Caco-2 (cell line): ENCODE data around the gene ZMYND15. TPM values are rescaled to one million over a fixed set of nuclear protein-coding genes. Genes with fewer than 3 reads are reported as not detected.
A peak's percentile ranks its signal among the peaks of the same experiment; 100 is the strongest.

Experiments used
- BruUV-seq: library from RNA; stranded (reverse); fragments of 400-500 nt; replicated peaks from 2 replicates; lab custom pipeline; 2021; lab: Mats Ljungman, UMichigan
- CTCF ChIA-PET: fragments of 300-600 bp; sonication (Branson Sonifier 250); formaldehyde crosslinking; loops from one replicate; lab custom pipeline; 2022; ENCODE audit warnings: antibody characterized with exemption; lab: Charles Lee
- POLR2A ChIA-PET: fragments of 300-600 bp; sonication (Branson Sonifier 250); formaldehyde crosslinking; loops from one replicate; lab custom pipeline; 2022; ENCODE audit warnings: antibody characterized with exemption; lab: Charles Lee
- DNase-seq, 2 experiments: peaks; one replicate each; pipeline versions ENCODE4 v3.0.0 to v3.0.0-alpha.2; 2020 to 2022
- H3K27me3 ChIP-seq: replicated peaks from 2 replicates; pipeline ENCODE4 v1.6.0; 2011; ENCODE audit warnings: low read length; ENCODE audit not compliant: control insufficient read depth, insufficient read depth
- H3K36me3 ChIP-seq: 2 replicates; pipeline ENCODE4 v1.5.1; 2011; ENCODE audit warnings: low read length; ENCODE audit not compliant: control insufficient read depth, insufficient read depth
- H3K4me1 ChIP-seq: fragments of 250-450 bp; sonication (Bioruptor Pico); 2 replicates; pipeline ENCODE4 v1.5.1; 2020; ENCODE audit warnings: mild to moderate bottlenecking
- H3K4me3 ChIP-seq: 2 replicates; pipeline ENCODE4 v1.5.1; 2011; ENCODE audit warnings: low read depth, mild to moderate bottlenecking, control low read depth, low read length
- H3K9me3 ChIP-seq: fragments of 250-450 bp; sonication (Bioruptor Pico); 2 replicates; pipeline ENCODE4 v1.5.1; 2020; ENCODE audit warnings: mild to moderate bottlenecking, moderate library complexity
- H3K27ac Mint-ChIP-seq: one replicate; pipeline ENCODE4 v1.8.0; 2022; ENCODE audit warnings: mixed read lengths; ENCODE audit not compliant: unreplicated experiment
- H3K27me3 Mint-ChIP-seq: one replicate; pipeline ENCODE4 v1.8.0; 2022; ENCODE audit warnings: mixed read lengths; ENCODE audit not compliant: insufficient read depth, unreplicated experiment
- H3K36me3 Mint-ChIP-seq: one replicate; pipeline ENCODE4 v1.8.0; 2022; ENCODE audit warnings: mild to moderate bottlenecking, mixed read lengths; ENCODE audit not compliant: insufficient read depth, unreplicated experiment
- H3K4me1 Mint-ChIP-seq: one replicate; pipeline ENCODE4 v1.8.0; 2022; ENCODE audit warnings: low read depth, mixed read lengths; ENCODE audit not compliant: unreplicated experiment
- H3K4me3 Mint-ChIP-seq: one replicate; pipeline ENCODE4 v1.8.0; 2022; ENCODE audit warnings: mild to moderate bottlenecking, moderate library complexity, mixed read lengths; ENCODE audit not compliant: unreplicated experiment
- H3K9me3 Mint-ChIP-seq: one replicate; pipeline ENCODE4 v1.8.0; 2022; ENCODE audit warnings: mixed read lengths; ENCODE audit not compliant: unreplicated experiment
- CTCF ChIP-seq, 2 experiments: fragments of 200-600 bp in 1 of 2; IDR thresholded peaks; 1 replicate in 1 of 2; 2 replicates in 1 of 2; pipeline versions ENCODE4 v1.5.1 to v1.8.0; 2011 to 2022; ENCODE audit warnings: antibody characterized with exemption in 1 of 2, control low read depth in 1 of 2, inconsistent platforms in 1 of 2, low read depth in 1 of 2, low read length in 1 of 2, mild to moderate bottlenecking in 1 of 2, moderate library complexity in 1 of 2; ENCODE audit not compliant: insufficient read depth in 1 of 2, severe bottlenecking in 1 of 2, unreplicated experiment in 1 of 2
- intact Hi-C: fragments of 100-400 bp; cut with micrococcal nuclease; formaldehyde crosslinking; loops from one replicate; pipeline ENCODE4 v1.10.0; 2022; ENCODE audit not compliant: unreplicated experiment
- total RNA-seq: library from RNA; stranded (reverse); gene quantifications from 2 replicates; pipeline ENCODE4 v1.2.3, GENCODE V29; 2022

The ZMYND15 gene
- total RNA-seq, 1 experiment from 2014 or later = 3.5 TPM

DNA sequence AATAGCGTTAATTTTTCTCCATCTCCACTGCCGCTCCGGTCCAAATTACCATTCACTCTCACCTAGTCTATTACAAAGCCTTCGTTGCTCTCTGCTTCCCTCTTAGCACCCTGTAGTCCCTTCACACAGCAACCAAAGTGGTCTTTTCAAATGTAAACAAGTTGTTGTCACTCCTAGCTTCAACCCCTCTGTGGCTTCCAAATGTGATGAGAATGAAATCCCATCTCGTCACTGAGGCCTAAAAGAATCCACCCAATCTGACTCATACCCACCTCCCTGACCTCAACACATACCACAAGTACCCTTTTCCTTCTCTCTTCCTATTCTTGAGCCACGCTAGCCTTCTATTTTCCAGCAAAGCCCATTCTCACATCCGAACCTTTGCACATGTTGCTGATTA lies 33.5 kb upstream of the ZMYND15 start:
- Histone ChIP-seq H3K4me3 (no peak overlapping the region), H3K9me3 (no peaks in the 10 kb centered on the region), H3K4me1 (no peaks in the 10 kb centered on the region), H3K36me3 (no peaks in the 10 kb centered on the region), H3K27me3 (no peaks in the 10 kb centered on the region)
- no peak for TF ChIP-seq CTCF (IDR thresholded peaks at IDR 0.05; ENCODE audit: insufficient read depth in 1 of 2, low read depth in 1 of 2, low read length in 1 of 2, severe bottlenecking in 1 of 2, unreplicated experiment in 1 of 2)
- intact Hi-C loops = no loop called here
- no TSS peak for BruUV-seq
- no peak for DNase-seq
- ChIA-PET POLR2A (no interaction called here), CTCF (no interaction called here)
- H3K4me1 Mint-ChIP-seq = peaks cover 16% of the 10 kb centered on the region
- H3K36me3 Mint-ChIP-seq = peaks cover 41% of the 10 kb centered on the region
- no peaks in the 10 kb centered on the region for H3K27me3 Mint-ChIP-seq
- H3K27ac Mint-ChIP-seq = no peak overlapping the region
- peak overlapping the region; percentile 82 for H3K4me3 Mint-ChIP-seq
- no peaks in the 10 kb centered on the region for H3K9me3 Mint-ChIP-seq

DNA sequence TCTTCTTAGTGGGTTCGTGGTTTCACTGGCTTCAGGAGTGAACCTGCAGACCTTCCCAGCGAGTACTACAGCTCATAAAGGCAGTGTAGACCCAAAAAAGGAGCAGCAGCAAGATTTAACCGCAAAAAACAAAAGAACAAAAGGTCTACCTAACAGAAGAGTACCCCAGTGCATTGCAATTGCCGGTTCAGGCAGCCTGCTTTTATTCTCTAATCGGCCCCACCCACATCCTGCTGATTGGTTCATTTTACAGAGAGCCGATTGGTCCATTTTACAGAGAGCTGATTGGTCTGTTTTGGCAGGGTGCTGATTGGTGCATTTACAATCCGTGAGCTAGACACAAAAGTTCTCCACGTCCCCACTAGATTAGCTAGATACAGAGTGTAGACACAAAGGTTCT lies 31.2 kb upstream of the ZMYND15 start:
- H3K4me3 Mint-ChIP-seq = peak overlapping the region; percentile 84
- CTCF ChIA-PET = interaction anchor here (2.9 kb wide), 1 partner anchor 82 kb away, joined by 19 read pairs; no protein-coding TSS in a partner anchor
- H3K9me3 Mint-ChIP-seq = no peaks in the 10 kb centered on the region
- Histone ChIP-seq H3K9me3 (no peaks in the 10 kb centered on the region), H3K4me1 (no peaks in the 10 kb centered on the region; the same call in 1 of the 2 replicates), H3K27me3 (no peaks in the 10 kb centered on the region), H3K4me3 (no peak overlapping the region), H3K36me3 (no peaks in the 10 kb centered on the region)
- DNase-seq = peak; percentile 76 to 81
- BruUV-seq = no TSS peak
- intact Hi-C loops = no loop called here
- H3K27me3 Mint-ChIP-seq = no peaks in the 10 kb centered on the region
- peaks cover 6% of the 10 kb centered on the region for H3K4me1 Mint-ChIP-seq
- H3K36me3 Mint-ChIP-seq = peaks cover 35% of the 10 kb centered on the region
- POLR2A ChIA-PET = no interaction called here
- no peak for TF ChIP-seq CTCF (IDR thresholded peaks at IDR 0.05; ENCODE audit: insufficient read depth in 1 of 2, low read depth in 1 of 2, low read length in 1 of 2, severe bottlenecking in 1 of 2, unreplicated experiment in 1 of 2)
- peak overlapping the region; percentile 57 for H3K27ac Mint-ChIP-seq

GRCh38 chr17:4709794-4710692 lies 29.6 kb upstream of the ZMYND15 start, which contains the start of gene ARRB2:
Gene ARRB2, plus strand, starts transcription at chr17:4710632. Its CDS starts 90 bp downstream, at chr17:4710722.
- peak in 1 of 2 experiments; percentile 45 for TF ChIP-seq CTCF (IDR thresholded peaks at IDR 0.05; ENCODE audit: insufficient read depth in 1 of 2, low read depth in 1 of 2, low read length in 1 of 2, severe bottlenecking in 1 of 2, unreplicated experiment in 1 of 2)
- Mint-ChIP-seq H3K4me3 (peak within 1 kb of the TSS; percentile 84), H3K4me1 (peaks cover 6% of the 10 kb centered on the region), H3K27ac (peak within 1 kb of the TSS; percentile 83), H3K27me3 (no peaks in the 10 kb centered on the region), H3K36me3 (peaks cover 29% of the 10 kb centered on the region), H3K9me3 (no peaks in the 10 kb centered on the region)
- Histone ChIP-seq H3K4me1 (no peaks in the 10 kb centered on the region; the same call in 1 of the 2 replicates), H3K4me3 (peak within 1 kb of the TSS; percentile 66), H3K27me3 (no peaks in the 10 kb centered on the region), H3K9me3 (no peaks in the 10 kb centered on the region), H3K36me3 (no peaks in the 10 kb centered on the region)
- intact Hi-C loops = loop anchor here (1.0 kb wide), 2 partner anchors 21 to 179 kb away; partner anchors contain the start of gene MED11
- no TSS peak for BruUV-seq
- DNase-seq = peak; percentile 95 to 96
- POLR2A ChIA-PET = interaction anchor here (0.7 to 1.2 kb wide), 6 partner anchors 21 to 86 kb away, joined by 3 to 7 read pairs (median 4); partner anchors contain the start of genes GLTPD2, MED11 and PSMB6
- CTCF ChIA-PET = interaction anchor here (0.7 to 2.9 kb wide), 8 partner anchors 21 to 257 kb away, joined by 3 to 19 read pairs (median 4); partner anchors contain the start of genes MED11, PLD2, RNF167 and SLC25A11
